ENCODE results near the gene ABLIM1. TPM values are rescaled to one million over a fixed set of nuclear protein-coding genes. Genes with fewer than 3 reads are reported as not detected.

Gene ABLIM1
- total and polyA plus RNA-seq, 2 of the 13 experiments (the other 11 are each of a cell fraction or from before 2014, with no cell fraction given): 59.4 to 92.7 TPM

- H3K27ac ChIP-seq (ENCODE audit: extremely low read length, insufficient read depth, low read length): no peak overlapping the region
- H4K20me1 ChIP-seq (ENCODE audit: insufficient read depth, low read length): no peaks in the 10 kb centered on the region
- H3K27me3 ChIP-seq (ENCODE audit: control insufficient read depth in 1 of 2, insufficient read depth in 2 of 2, low read length in 2 of 2): peaks cover 0 to 7% of the 10 kb centered on the region in 2 experiments; a peak in 2 of 5 replicates
- in situ Hi-C loops (cut with HindIII; ENCODE audit: extremely low pct_ligation_motif_present, low pct_unique_long_range_greater_than_20kb): no loop called here
- H3K4me3 ChIP-seq (replicated peaks in 1 of 3; ENCODE audit: insufficient read depth in 1 of 3, low read depth in 2 of 3, low read length in 3 of 3): no peak overlapping the region
- no peaks in the 10 kb centered on the region for H3K9me3 ChIP-seq (ENCODE audit: low read length)
- intact Hi-C loops (cut with micrococcal nuclease; ENCODE audit: unreplicated experiment): no loop called here
- BruUV-seq (replicated peaks): no TSS peak
- no peak for FAIRE-seq
- no peak for ATAC-seq
- no peak overlapping the region for H3K9ac ChIP-seq (ENCODE audit: insufficient read depth, low read depth, low read length)
- no CpG with 5 or more reads among the region's 1 CpG for whole genome bisulfite sequencing (ENCODE audit: low lambda C conversion rate)
- peaks cover 62% of the 10 kb centered on the region for H3K4me1 ChIP-seq (ENCODE audit: insufficient read depth, low read length)
- POLR2A ChIA-PET: interaction anchor here (1.2 kb wide), 1 partner anchor 58 kb away, joined by 3 read pairs; no protein-coding TSS in a partner anchor
- no peaks in the 10 kb centered on the region for H3K79me2 ChIP-seq (ENCODE audit: insufficient read depth, low read length)
- CTCF ChIA-PET (ENCODE audit: low intra/inter-chr PET ratio, low total read pairs): no interaction called here
- no peaks in the 10 kb centered on the region for H3K36me3 ChIP-seq (replicated peaks in 1 of 2; ENCODE audit: control insufficient read depth in 1 of 2, insufficient read depth in 2 of 2, low read length in 2 of 2)
- H3K4me2 ChIP-seq (ENCODE audit: low read depth, low read length): no peak overlapping the region
- no peak for DNase-seq (ENCODE audit: low spot score)
- H2AFZ ChIP-seq (ENCODE audit: low read length): no peak overlapping the region
- no peak for TF ChIP-seq TFDP2 (CRISPR knock-in tag; IDR thresholded peaks at IDR 0.05)
- TF ChIP-seq ARNT (IDR thresholded peaks at IDR 0.05): no peak
- TF ChIP-seq DNMT1 (CRISPR knock-in tag; IDR thresholded peaks at IDR 0.05): no peak
- TF ChIP-seq STAT6 (CRISPR knock-in tag; IDR thresholded peaks at IDR 0.05; ENCODE audit: borderline replicate concordance): no peak
- no peak for TF ChIP-seq HDAC6 (IDR thresholded peaks at IDR 0.05; ENCODE audit: low read depth, low read length)
- TF ChIP-seq HNRNPLL (IDR thresholded peaks at IDR 0.05; ENCODE audit: low read depth, low read length, poor library complexity, severe bottlenecking): no peak
- no peak for TF ChIP-seq ONECUT2 (CRISPR knock-in tag; IDR thresholded peaks at IDR 0.05)
- TF ChIP-seq NFAT5 (CRISPR knock-in tag; IDR thresholded peaks at IDR 0.05): no peak
- no peak for TF ChIP-seq ZNF570 (CRISPR knock-in tag; IDR thresholded peaks at IDR 0.05; ENCODE audit: borderline replicate concordance)
- TF ChIP-seq ZMAT5 (CRISPR knock-in tag; IDR thresholded peaks at IDR 0.05; ENCODE audit: borderline replicate concordance, low read depth): no peak
- TF ChIP-seq SKIL (CRISPR knock-in tag; IDR thresholded peaks at IDR 0.05; ENCODE audit: borderline replicate concordance): no peak
Measured at GRCh38 chr10:114626841-114627240, 31.2 kb downstream of the ABLIM1 start.

Measured in HepG2 (cell line).